K562 treated with DMSO at 1 percent for 48 hours (cell line): Measurements from ENCODE around the gene TBC1D3H. TPM values are rescaled to one million over a fixed set of nuclear protein-coding genes. Genes with fewer than 3 reads are reported as not detected.

ENCODE experiments used
- total RNA-seq: library from RNA; unstranded; fragments of 300-600 nt; gene quantifications from 2 replicates; pipeline ENCODE4 v1.2.3, GENCODE V29; 2022; ENCODE audit warnings: low replicate concordance; ENCODE audit errors: extremely low read depth

TBC1D3H gene
- not detected in 2 replicates for total RNA-seq

GRCh38 chr17:36388385-36389245 lies at the start of gene TBC1D3H:
Gene TBC1D3H (minus strand): TSS chr17:36388435. CDS start chr17:36386895, 1,540 bp downstream.

Other genes starting within 250 kb of the TBC1D3H start
- gene TBC1D3B, start 211.8 kb downstream of the TBC1D3H start, total RNA-seq = not detected in 2 replicates
- gene CCL3L1, start 191.7 kb downstream of the TBC1D3H start, total RNA-seq = not detected in 2 replicates
- gene CCL4L2, start 177.4 kb downstream of the TBC1D3H start, total RNA-seq = not detected in 2 replicates
- gene TBC1D3I, start 123.9 kb downstream of the TBC1D3H start, total RNA-seq = not detected in 2 replicates
- not detected in 2 replicates for gene TBC1D3G, start 64.6 kb downstream of the TBC1D3H start, total RNA-seq
- not detected in 2 replicates for gene ZNHIT3, start 98.2 kb upstream of the TBC1D3H start, total RNA-seq
- gene MYO19, start 146.4 kb upstream of the TBC1D3H start, total RNA-seq = not detected in 2 replicates
- not detected in 2 replicates for gene PIGW, start 146.6 kb upstream of the TBC1D3H start, total RNA-seq
- not detected in 2 replicates for gene GGNBP2, start 156.5 kb upstream of the TBC1D3H start, total RNA-seq
- not detected in 2 replicates for gene DHRS11, start 203.4 kb upstream of the TBC1D3H start, total RNA-seq
- gene MRM1, start 213.1 kb upstream of the TBC1D3H start, total RNA-seq = not detected in 2 replicates